Fibroblast of lung (primary cell): ENCODE results near the gene WDR76. TPM values are rescaled to one million over a fixed set of nuclear protein-coding genes. Genes with fewer than 3 reads are reported as not detected.

Experiments used
- DNase-seq, 2 donors: peaks; one replicate each; pipeline versions ENCODE4 v3.0.0 to v3.0.0-alpha.2; 2010; ENCODE audit warnings: low read depth in 2 of 2
- H2AFZ ChIP-seq: 2 replicates; pipeline ENCODE4 v1.5.1; 2012; ENCODE audit warnings: low read length, control low read depth, inconsistent platforms
- H3K27ac ChIP-seq: 2 replicates; pipeline ENCODE4 v1.5.1; 2011; ENCODE audit warnings: low read length, control low read depth; ENCODE audit not compliant: insufficient read depth
- H3K27me3 ChIP-seq: 2 replicates; pipeline ENCODE4 v1.5.1; 2011; ENCODE audit warnings: mild to moderate bottlenecking, low read length; ENCODE audit not compliant: control insufficient read depth, insufficient read depth
- H3K36me3 ChIP-seq: 2 replicates; pipeline ENCODE4 v1.5.1; 2011; ENCODE audit warnings: low read length; ENCODE audit not compliant: control insufficient read depth, insufficient read depth
- H3K4me1 ChIP-seq: 2 replicates; pipeline ENCODE4 v1.5.1; 2011; ENCODE audit warnings: low read length; ENCODE audit not compliant: control insufficient read depth, insufficient read depth; ENCODE audit errors: extremely low read depth
- H3K4me2 ChIP-seq: 2 replicates; pipeline ENCODE4 v1.5.1; 2011; ENCODE audit warnings: low read length, control low read depth; ENCODE audit not compliant: insufficient read depth; ENCODE audit errors: extremely low read depth
- H3K4me3 ChIP-seq, 4 experiments: fragments of 200-600 bp in 1 of 4; sonication (generic) in 1 of 4; replicated peaks in 1 of 4; 2 replicates each; pipeline ENCODE4 v1.5.1; 2011 to 2016; ENCODE audit warnings: low read length in 4 of 4, low read depth in 3 of 4, mild to moderate bottlenecking in 3 of 4, control low read depth in 2 of 4, inconsistent platforms in 1 of 4, mixed read lengths in 1 of 4; ENCODE audit not compliant: insufficient read depth in 1 of 4; ENCODE audit errors: control extremely low read depth in 1 of 4
- H3K79me2 ChIP-seq: 2 replicates; pipeline ENCODE4 v1.5.1; 2012; ENCODE audit warnings: mild to moderate bottlenecking, low read length, inconsistent platforms; ENCODE audit not compliant: control insufficient read depth, insufficient read depth
- H3K9ac ChIP-seq: 2 replicates; pipeline ENCODE4 v1.5.1; 2011; ENCODE audit warnings: mild to moderate bottlenecking, low read length, control low read depth; ENCODE audit not compliant: insufficient read depth
- H3K9me3 ChIP-seq: 2 replicates; pipeline ENCODE4 v1.5.1; 2012; ENCODE audit warnings: low read depth, low read length; ENCODE audit not compliant: control insufficient read depth, insufficient read depth
- H4K20me1 ChIP-seq: 2 replicates; pipeline ENCODE4 v1.5.1; 2011; ENCODE audit warnings: low read length; ENCODE audit not compliant: control insufficient read depth, insufficient read depth; ENCODE audit errors: extremely low read depth
- CTCF ChIP-seq, 2 donors: IDR thresholded peaks in 1 of 2; conservative IDR thresholded peaks in 1 of 2; 1 replicate in 1 of 2; 2 replicates in 1 of 2; pipeline ENCODE4 v1.5.1; 2011 to 2012; ENCODE audit warnings: low read length in 2 of 2, control low read depth in 1 of 2, inconsistent platforms in 1 of 2, low read depth in 1 of 2, mild to moderate bottlenecking in 1 of 2
- EZH2 ChIP-seq: IDR thresholded peaks from 2 replicates; pipeline ENCODE4 v1.5.1; 2012; ENCODE audit warnings: low read length, control low read depth, mild to moderate bottlenecking; ENCODE audit errors: missing control alignments
- polyA plus RNA-seq, 2 donors: library from polyadenylated mRNA; depleted of rRNA in 1 of 2; stranded (reverse) in 1 of 2; unstranded in 1 of 2; fragments of >200 nt; gene quantifications; 2 replicates each; pipeline ENCODE4 v1.2.1, GENCODE V29; 2011 to 2012; ENCODE audit warnings: missing spikeins in 1 of 2
- total RNA-seq: library from RNA; depleted of rRNA; stranded (reverse); fragments of >200 nt; gene quantifications from 2 replicates; pipeline ENCODE4 v1.2.1, GENCODE V29; 2014

Gene WDR76
- total and polyA plus RNA-seq, 2 donors (not counting 1 experiment from before 2014, with no cell fraction given) = 5.8 to 11.6 TPM

DNA sequence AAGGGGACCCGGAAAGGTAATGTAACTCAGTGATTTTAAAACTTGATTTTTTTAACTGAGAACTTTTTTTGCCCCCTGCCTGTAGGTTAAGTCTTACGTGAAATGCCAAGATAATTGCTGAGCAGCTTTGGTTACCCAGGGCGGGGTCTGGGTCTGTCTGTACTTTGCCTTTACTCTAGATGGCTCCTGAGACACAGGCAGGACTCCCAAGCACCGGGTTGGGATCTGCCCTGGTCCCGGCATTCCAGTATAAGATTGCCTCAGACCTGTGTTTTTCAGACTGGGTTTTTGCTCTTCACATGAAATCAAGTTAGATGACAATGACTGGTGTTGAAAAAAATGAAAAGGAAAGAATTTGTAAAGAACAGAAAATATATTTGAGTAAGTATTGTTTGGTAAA is 40.3 kb downstream of the WDR76 start:
- Histone ChIP-seq H3K4me3 (no peak overlapping the region), H3K9ac (no peak overlapping the region), H2AFZ (no peak overlapping the region), H3K27ac (no peak overlapping the region), H3K79me2 (no peaks in the 10 kb centered on the region), H3K4me1 (no peaks in the 10 kb centered on the region), H3K27me3 (no peaks in the 10 kb centered on the region), H3K4me2 (no peak overlapping the region), H4K20me1 (no peaks in the 10 kb centered on the region), H3K9me3 (no peaks in the 10 kb centered on the region), H3K36me3 (no peaks in the 10 kb centered on the region)
- no peak for DNase-seq
- TF ChIP-seq EZH2 (no peak), CTCF (conservative IDR thresholded peaks at IDR 0.05 in 1 of 2, IDR thresholded peaks at IDR 0.05 in 1 of 2; ENCODE audit: low read depth in 1 of 2, low read length in 2 of 2) (no peak)

DNA sequence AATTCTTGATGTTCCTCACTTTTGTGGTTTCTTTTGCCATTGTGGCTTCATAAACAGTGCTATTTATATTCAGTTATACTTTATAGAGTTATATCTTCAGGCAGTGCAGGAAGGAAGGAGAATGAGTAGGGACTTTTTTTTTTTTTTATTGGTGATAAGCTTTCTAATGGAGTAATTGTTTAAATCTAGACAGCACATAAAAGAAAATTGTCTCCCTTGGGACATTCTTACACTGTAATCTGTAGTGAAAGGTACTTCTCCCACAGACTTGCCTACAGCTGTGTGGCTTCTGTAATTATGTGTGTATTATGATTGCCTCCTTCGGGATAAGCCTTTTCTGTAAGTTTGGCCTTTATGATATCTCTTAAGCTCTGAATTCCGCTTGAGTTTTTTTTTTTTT is 41.6 kb downstream of the WDR76 start:
- TF ChIP-seq EZH2 = no peak
- no peak for TF ChIP-seq CTCF (conservative IDR thresholded peaks at IDR 0.05 in 1 of 2, IDR thresholded peaks at IDR 0.05 in 1 of 2; ENCODE audit: low read depth in 1 of 2, low read length in 2 of 2)
- Histone ChIP-seq H3K4me2 (no peak overlapping the region), H3K27me3 (no peaks in the 10 kb centered on the region), H3K27ac (no peak overlapping the region), H3K36me3 (no peaks in the 10 kb centered on the region), H3K9me3 (no peaks in the 10 kb centered on the region), H3K79me2 (no peaks in the 10 kb centered on the region), H2AFZ (no peak overlapping the region), H3K4me1 (no peaks in the 10 kb centered on the region), H3K9ac (no peak overlapping the region), H3K4me3 (no peak overlapping the region), H4K20me1 (no peaks in the 10 kb centered on the region)
- DNase-seq = no peak

GRCh38 chr15:43871835-43872234 is 45.0 kb downstream of the WDR76 start:
- no peak overlapping the region for H3K4me3 ChIP-seq
- peaks cover 2% of the 10 kb centered on the region for H3K36me3 ChIP-seq
- no peak overlapping the region for H3K9ac ChIP-seq
- H3K4me2 ChIP-seq = no peak overlapping the region
- H3K27me3 ChIP-seq = no peaks in the 10 kb centered on the region
- no peak for DNase-seq
- no peak for TF ChIP-seq CTCF (conservative IDR thresholded peaks at IDR 0.05 in 1 of 2, IDR thresholded peaks at IDR 0.05 in 1 of 2; ENCODE audit: low read depth in 1 of 2, low read length in 2 of 2)
- TF ChIP-seq EZH2 = no peak
- no peaks in the 10 kb centered on the region for H3K79me2 ChIP-seq
- no peak overlapping the region for H3K27ac ChIP-seq
- H3K4me1 ChIP-seq = no peaks in the 10 kb centered on the region
- H3K9me3 ChIP-seq = no peaks in the 10 kb centered on the region
- no peaks in the 10 kb centered on the region for H4K20me1 ChIP-seq
- no peak overlapping the region for H2AFZ ChIP-seq
